DND-41 (cell line): Measurements from ENCODE around the gene UNC119.

ENCODE experiments used
- ATAC-seq: fragments of 200-7000 bp; cut with Tn5 transposase; 3 replicates; pipeline ENCODE4 v1.9.1; 2021; ENCODE audit warnings: low read depth; ENCODE audit not compliant: insufficient read depth
- DNase-seq: peaks from one replicate; pipeline ENCODE4 v3.0.0-alpha.2; 2020
- H2AFZ ChIP-seq: 2 replicates; pipeline ENCODE4 v1.6.0; 2012; ENCODE audit warnings: low read depth, low read length
- H3K27ac ChIP-seq: 2 replicates; pipeline ENCODE4 v1.5.1; 2012; ENCODE audit warnings: low read length, inconsistent platforms
- H3K27me3 ChIP-seq: fragments of 200-600 bp; sonication (generic); 2 replicates; pipeline ENCODE4 v1.6.0; 2012; ENCODE audit warnings: low read length, mild to moderate bottlenecking, inconsistent platforms; ENCODE audit not compliant: insufficient read depth, poor library complexity
- H3K36me3 ChIP-seq: 2 replicates; pipeline ENCODE4 v1.5.1; 2012; ENCODE audit warnings: low read length, inconsistent platforms; ENCODE audit not compliant: insufficient read depth
- H3K4me1 ChIP-seq: 2 replicates; pipeline ENCODE4 v1.5.1; 2012; ENCODE audit warnings: mild to moderate bottlenecking, low read length; ENCODE audit not compliant: insufficient read depth
- H3K4me2 ChIP-seq: 2 replicates; pipeline ENCODE4 v1.6.0; 2012; ENCODE audit warnings: mild to moderate bottlenecking, moderate library complexity, low read length, inconsistent platforms; ENCODE audit not compliant: insufficient read depth
- H3K4me3 ChIP-seq, 2 experiments: fragments of 200-600 bp in 1 of 2; shearing (Covaris generic) in 1 of 2; 2 replicates each; pipeline ENCODE4 v1.5.1; 2012 to 2016; ENCODE audit warnings: inconsistent platforms in 2 of 2, low read length in 2 of 2, mild to moderate bottlenecking in 2 of 2, low read depth in 1 of 2, moderate library complexity in 1 of 2
- H3K79me2 ChIP-seq: 2 replicates; pipeline ENCODE4 v1.6.0; 2012; ENCODE audit warnings: low read length, inconsistent platforms; ENCODE audit not compliant: insufficient read depth
- H3K9ac ChIP-seq: 2 replicates; pipeline ENCODE4 v1.6.0; 2012; ENCODE audit warnings: low read depth, mild to moderate bottlenecking, inconsistent platforms, low read length, moderate library complexity
- H3K9me3 ChIP-seq: 2 replicates; pipeline ENCODE4 v1.5.1; 2012; ENCODE audit warnings: low read length, moderate library complexity, mild to moderate bottlenecking, inconsistent platforms; ENCODE audit not compliant: insufficient read depth, severe bottlenecking
- H4K20me1 ChIP-seq: 2 replicates; pipeline ENCODE4 v1.6.0; 2012; ENCODE audit warnings: low read length; ENCODE audit not compliant: insufficient read depth
- EZH2 ChIP-seq: IDR thresholded peaks from 3 replicates; pipeline ENCODE4 v1.6.1; 2012; ENCODE audit warnings: borderline replicate concordance, low read depth, mild to moderate bottlenecking, moderate library complexity, low read length, inconsistent platforms; ENCODE audit not compliant: severe bottlenecking
- TF ChIP-seq, protein P1 (sequence below): IDR thresholded peaks from 2 replicates; pipeline ENCODE4 v1.5.1; 2012; ENCODE audit warnings: borderline replicate concordance, low read length, moderate library complexity, mild to moderate bottlenecking; ENCODE audit not compliant: poor library complexity, severe bottlenecking; ENCODE audit errors: extremely low read depth

The UNC119 gene

DNA sequence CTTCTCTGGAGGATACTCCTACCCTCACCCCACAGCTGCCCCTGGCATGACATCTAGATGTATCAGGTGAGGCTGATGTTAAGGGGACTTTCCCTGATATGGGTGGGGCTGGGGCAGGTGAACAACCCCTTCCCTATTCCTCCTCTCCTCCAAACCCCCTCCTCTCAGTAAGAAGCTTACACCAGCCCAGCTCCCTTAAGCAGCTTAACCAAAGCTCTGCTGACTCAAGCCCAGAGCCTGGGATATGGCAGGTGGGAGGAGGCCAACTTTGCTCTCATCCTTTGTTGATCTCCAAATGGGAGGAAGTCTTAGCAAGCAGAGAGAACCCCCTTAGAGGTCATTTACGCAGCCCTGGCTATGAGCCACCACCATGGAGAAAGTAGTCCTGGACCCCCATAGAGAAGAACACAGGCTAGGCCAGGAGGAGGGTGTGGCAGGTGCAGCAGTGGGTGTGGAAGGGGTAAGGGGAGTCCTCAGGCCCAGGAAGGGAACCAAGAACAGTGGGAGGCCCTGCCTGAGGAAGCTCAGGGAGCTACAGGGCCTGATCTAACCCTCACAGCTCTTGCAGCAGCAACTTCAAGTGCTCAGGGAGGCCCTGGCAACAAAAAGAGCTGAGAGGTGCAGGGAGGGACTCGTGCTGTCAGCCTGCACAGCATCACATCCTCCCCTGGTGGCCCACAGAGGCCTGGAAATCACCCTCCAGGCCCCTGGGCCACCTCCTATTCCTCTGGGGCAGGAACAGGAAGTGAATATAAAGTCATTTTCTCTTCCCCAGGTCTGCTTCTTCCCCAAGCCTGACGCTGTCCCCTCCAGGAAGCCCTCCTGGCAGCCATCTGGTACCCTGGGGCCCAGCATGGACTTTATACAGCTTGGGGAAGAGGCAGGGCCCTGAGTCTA, 2.9 kb downstream of the UNC119 start:
- H3K79me2 ChIP-seq: no peaks in the 10 kb centered on the region

DNA sequence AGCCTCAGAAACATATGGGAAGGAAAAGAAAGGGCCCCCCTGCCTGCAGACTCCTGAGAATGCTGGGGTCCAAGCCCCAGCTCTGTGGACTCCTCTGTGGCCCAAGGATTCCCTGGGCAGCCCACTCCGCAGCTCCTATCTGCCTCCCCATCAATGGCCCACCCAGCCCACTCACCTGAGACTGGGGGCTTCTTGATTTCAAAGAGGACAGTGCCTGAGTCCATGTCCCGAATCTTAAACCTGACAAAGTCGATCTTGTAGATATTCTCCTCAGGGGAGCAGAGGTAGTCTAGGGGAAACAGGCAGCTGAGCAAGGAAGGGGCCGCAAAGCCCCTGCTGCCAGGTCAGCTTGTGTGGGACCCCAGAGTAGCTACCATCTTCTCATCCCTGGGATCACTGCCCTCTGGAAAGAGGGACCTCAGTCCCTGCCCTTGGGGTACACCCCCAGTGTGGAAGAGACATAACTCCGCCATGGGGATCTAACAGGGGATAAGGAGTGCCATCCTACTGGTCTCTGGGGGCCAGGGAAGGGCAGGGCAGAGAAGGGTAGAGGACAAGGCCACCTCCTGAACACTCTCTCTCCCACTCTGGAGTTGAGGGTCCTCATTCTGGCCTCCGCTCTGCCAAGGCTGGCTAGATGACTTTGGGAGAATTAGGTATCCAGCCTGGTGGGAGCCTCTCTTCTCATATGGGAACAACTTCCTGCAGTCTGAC, 3.9 kb downstream of the UNC119 start:
- Histone ChIP-seq H3K4me2 (no peak overlapping the region), H3K4me1 (peaks cover 36% of the 10 kb centered on the region), H3K9me3 (no peaks in the 10 kb centered on the region), H2AFZ (no peak overlapping the region), H3K27ac (no peak overlapping the region), H3K9ac (no peak overlapping the region), H3K27me3 (no peaks in the 10 kb centered on the region), H4K20me1 (0 out of 2 replicates have a peak, but pooled peaks cover 11% of the 10 kb centered on the region), H3K4me3 (no peak overlapping the region), H3K79me2 (no peaks in the 10 kb centered on the region), H3K36me3 (peaks cover 13% of the 10 kb centered on the region)
- ATAC-seq (no peak), DNase-seq (no peak)
- TF ChIP-seq, protein P1, sequence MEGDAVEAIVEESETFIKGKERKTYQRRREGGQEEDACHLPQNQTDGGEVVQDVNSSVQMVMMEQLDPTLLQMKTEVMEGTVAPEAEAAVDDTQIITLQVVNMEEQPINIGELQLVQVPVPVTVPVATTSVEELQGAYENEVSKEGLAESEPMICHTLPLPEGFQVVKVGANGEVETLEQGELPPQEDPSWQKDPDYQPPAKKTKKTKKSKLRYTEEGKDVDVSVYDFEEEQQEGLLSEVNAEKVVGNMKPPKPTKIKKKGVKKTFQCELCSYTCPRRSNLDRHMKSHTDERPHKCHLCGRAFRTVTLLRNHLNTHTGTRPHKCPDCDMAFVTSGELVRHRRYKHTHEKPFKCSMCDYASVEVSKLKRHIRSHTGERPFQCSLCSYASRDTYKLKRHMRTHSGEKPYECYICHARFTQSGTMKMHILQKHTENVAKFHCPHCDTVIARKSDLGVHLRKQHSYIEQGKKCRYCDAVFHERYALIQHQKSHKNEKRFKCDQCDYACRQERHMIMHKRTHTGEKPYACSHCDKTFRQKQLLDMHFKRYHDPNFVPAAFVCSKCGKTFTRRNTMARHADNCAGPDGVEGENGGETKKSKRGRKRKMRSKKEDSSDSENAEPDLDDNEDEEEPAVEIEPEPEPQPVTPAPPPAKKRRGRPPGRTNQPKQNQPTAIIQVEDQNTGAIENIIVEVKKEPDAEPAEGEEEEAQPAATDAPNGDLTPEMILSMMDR: no peak

More for the DNA sequence above, 2.9 kb downstream of the UNC119 start:
- H3K4me2 ChIP-seq: no peak overlapping the region; the same call in 1 of the 2 replicates
- no peak overlapping the region for H3K9ac ChIP-seq
- ATAC-seq (no peak), DNase-seq (peak; percentile 35)
- H3K4me3 ChIP-seq: no peak overlapping the region
- peaks cover 36% of the 10 kb centered on the region for H3K4me1 ChIP-seq
- H3K36me3 ChIP-seq: peaks cover 22% of the 10 kb centered on the region
- H3K9me3 ChIP-seq: no peaks in the 10 kb centered on the region
- H3K27me3 ChIP-seq: no peaks in the 10 kb centered on the region
- no peak overlapping the region for H2AFZ ChIP-seq
- TF ChIP-seq, protein P1: peak; percentile 3
- no peak for TF ChIP-seq EZH2
- H3K27ac ChIP-seq: no peak overlapping the region
- H4K20me1 ChIP-seq: 0 out of 2 replicates have a peak, but pooled peaks cover 11% of the 10 kb centered on the region

DNA sequence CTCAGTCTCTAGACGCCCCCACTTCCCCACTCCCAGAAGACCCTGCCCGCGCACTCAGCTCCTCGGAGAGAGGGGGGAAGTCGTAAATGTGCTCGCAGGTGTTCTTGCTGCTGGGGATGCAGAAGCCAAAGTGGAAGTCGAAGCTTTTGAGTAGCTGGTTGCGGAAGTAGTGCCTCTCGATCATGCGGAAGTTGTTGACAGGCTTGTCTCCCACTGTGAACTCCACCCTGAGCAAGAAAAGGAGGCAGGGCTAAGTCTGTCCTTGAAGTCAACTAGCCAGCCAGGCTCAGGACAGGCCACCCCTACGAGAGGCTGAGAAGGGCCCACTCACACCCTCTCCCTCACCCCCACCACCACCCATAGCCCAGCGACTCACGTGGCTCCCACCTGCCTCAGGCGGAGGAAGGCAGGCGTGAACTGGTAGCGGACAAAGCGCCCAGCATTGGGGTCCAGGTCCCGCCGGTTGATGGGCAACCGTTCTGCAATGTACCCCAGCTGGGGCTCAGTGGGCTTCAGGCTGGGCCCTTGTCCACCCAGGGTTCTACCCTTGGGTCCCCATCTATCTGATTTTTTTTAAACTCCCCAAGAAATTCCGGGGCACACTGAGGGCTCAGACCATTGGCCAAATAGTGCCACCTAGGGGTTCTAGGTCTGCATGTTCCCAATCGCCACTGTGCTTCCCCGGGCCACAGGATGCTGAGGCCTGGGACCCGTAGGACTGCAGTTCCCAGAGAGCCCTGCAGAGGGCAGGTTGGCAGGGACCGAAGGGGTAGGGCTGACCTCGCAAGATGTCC, 4.6 kb downstream of the UNC119 start:
- DNase-seq (peak; percentile 58), ATAC-seq (peak; percentile 34; the same call in 2 of the 3 replicates)
- Histone ChIP-seq H3K9ac (no peak overlapping the region), H4K20me1 (0 out of 2 replicates have a peak, but pooled peaks cover 11% of the 10 kb centered on the region), H3K4me2 (no peak overlapping the region), H3K27ac (no peak overlapping the region), H3K4me3 (no peak overlapping the region), H3K36me3 (0 out of 2 replicates have a peak, but pooled peaks cover 6% of the 10 kb centered on the region), H3K4me1 (peaks cover 32% of the 10 kb centered on the region), H3K27me3 (no peaks in the 10 kb centered on the region), H3K9me3 (no peaks in the 10 kb centered on the region), H2AFZ (no peak overlapping the region), H3K79me2 (no peaks in the 10 kb centered on the region)
- TF ChIP-seq, protein P1: peak; percentile 85
- TF ChIP-seq EZH2: no peak
